ENCODE results near the gene ECE1.
"Not testable (repeated sequence)": the region's sequence is repeated elsewhere in the genome, so short reads cannot be mapped to it uniquely, and the experiment has no call there.

ECE1 gene

GRCh38 chr1:21290546-21290944 lies 282 bp upstream of the ECE1 start:
- DNase-seq, result no peak

GRCh38 chr1:21289127-21289526 lies 1.1 kb downstream of the ECE1 start:
- DNase-seq, result no peak

- DNase-seq, result no peak
Observed at GRCh38 chr1:21287905-21288514, 2.3 kb downstream of the ECE1 start.

- not testable (repeated sequence) for DNase-seq
Observed at GRCh38 chr1:21285386-21285785, 4.9 kb downstream of the ECE1 start.

GRCh38 chr1:21285055-21285372 lies 5.2 kb downstream of the ECE1 start:
- DNase-seq, result no peak

GRCh38 chr1:21284206-21285054 lies 5.8 kb downstream of the ECE1 start:
- no peak for DNase-seq

GRCh38 chr1:21283524-21283923 lies 6.7 kb downstream of the ECE1 start:
- no peak for DNase-seq

- not testable (repeated sequence) for DNase-seq
Observed at GRCh38 chr1:21282020-21282419, 8.2 kb downstream of the ECE1 start.

GRCh38 chr1:21280482-21280881 lies 9.8 kb downstream of the ECE1 start:
- no peak for DNase-seq

- no peak for DNase-seq
Observed at GRCh38 chr1:21280011-21280471, 10.2 kb downstream of the ECE1 start.

- no peak for DNase-seq
Observed at GRCh38 chr1:21278860-21279845, 11.1 kb downstream of the ECE1 start.

- DNase-seq, result no peak
Observed at GRCh38 chr1:21278208-21278859, 11.9 kb downstream of the ECE1 start.

GRCh38 chr1:21277180-21277579 lies 13.1 kb downstream of the ECE1 start:
- DNase-seq, result no peak

- no peak for DNase-seq
Observed at GRCh38 chr1:21272540-21272939, 17.7 kb downstream of the ECE1 start.

- no peak for DNase-seq
Observed at GRCh38 chr1:21271550-21271949, 18.7 kb downstream of the ECE1 start.

GRCh38 chr1:21270086-21270689 lies 20.1 kb downstream of the ECE1 start:
- DNase-seq, result peak; percentile 80

GRCh38 chr1:21269461-21270085 lies 20.7 kb downstream of the ECE1 start:
- no peak for DNase-seq

- DNase-seq, result no peak
Observed at GRCh38 chr1:21268281-21269239, 21.7 kb downstream of the ECE1 start.

- DNase-seq, result no peak
Observed at GRCh38 chr1:21267191-21268077, 22.8 kb downstream of the ECE1 start.

Measured in effector CD4-positive, alpha-beta T cell (primary cell).